Measurements from ENCODE around the gene CALR3.
A peak's percentile ranks its signal among the peaks of the same experiment; 100 is the strongest.
"Not testable (repeated sequence)": the region's sequence is repeated elsewhere in the genome, so short reads cannot be mapped to it uniquely, and the experiment has no call there.

Gene CALR3

GRCh38 chr19:16456652-16457194, 39.2 kb downstream of the CALR3 start:
- ChIA-PET CTCF (interaction anchor here (0.8 to 2.2 kb wide), 2 partner anchors 12 to 15 kb away, joined by 3 to 9 read pairs; no protein-coding TSS in a partner anchor), POLR2A (interaction anchor here (0.8 kb wide), 1 partner anchor 12 kb away, joined by 3 read pairs; no protein-coding TSS in a partner anchor)
- H3K4me3 ChIP-seq (ENCODE audit: low read depth, low read length), result peak overlapping the region; percentile 9; the same call in 1 of the 2 replicates
- TF ChIP-seq CTCF (IDR thresholded peaks at IDR 0.05; ENCODE audit: insufficient read depth, low read length, missing control alignments), result no peak
- no peak for DNase-seq (ENCODE audit: low read depth, low spot score)

- no peak overlapping the region for H3K4me3 ChIP-seq (ENCODE audit: low read depth, low read length)
- DNase-seq (ENCODE audit: low read depth, low spot score), result no peak
- CTCF ChIA-PET, result interaction anchor here (2.2 kb wide), 1 partner anchor 13 kb away, joined by 9 read pairs; no protein-coding TSS in a partner anchor
- no peak for TF ChIP-seq CTCF (IDR thresholded peaks at IDR 0.05; ENCODE audit: insufficient read depth, low read length, missing control alignments)
- POLR2A ChIA-PET, result no interaction called here
Measured at GRCh38 chr19:16455489-16455888, 40.5 kb downstream of the CALR3 start.

GRCh38 chr19:16454351-16454918, 41.5 kb downstream of the CALR3 start:
- CTCF ChIA-PET, result no interaction called here
- no peak for DNase-seq (ENCODE audit: low read depth, low spot score)
- no peak overlapping the region for H3K4me3 ChIP-seq (ENCODE audit: low read depth, low read length)
- TF ChIP-seq CTCF (IDR thresholded peaks at IDR 0.05; ENCODE audit: insufficient read depth, low read length, missing control alignments), result no peak
- POLR2A ChIA-PET, result interaction anchor here (0.6 kb wide), 1 partner anchor 130 kb away, joined by 3 read pairs; the partner anchor contains the start of gene KLF2

GRCh38 chr19:16452325-16452724, 43.6 kb downstream of the CALR3 start:
- no peak for DNase-seq (ENCODE audit: low read depth, low spot score)
- no peak for TF ChIP-seq CTCF (IDR thresholded peaks at IDR 0.05; ENCODE audit: insufficient read depth, low read length, missing control alignments)
- no peak overlapping the region for H3K4me3 ChIP-seq (ENCODE audit: low read depth, low read length)
- CTCF ChIA-PET, result interaction anchor here (1.0 to 1.3 kb wide), 2 partner anchors 10 to 19 kb away, joined by 3 to 6 read pairs; no protein-coding TSS in a partner anchor
- POLR2A ChIA-PET, result no interaction called here

GRCh38 chr19:16449330-16449961, 46.5 kb downstream of the CALR3 start:
- ChIA-PET POLR2A (no interaction called here), CTCF (interaction anchor here (1.5 kb wide), 1 partner anchor 13 kb away, joined by 3 read pairs; no protein-coding TSS in a partner anchor)
- TF ChIP-seq CTCF (IDR thresholded peaks at IDR 0.05; ENCODE audit: insufficient read depth, low read length, missing control alignments), result no peak
- no peak overlapping the region for H3K4me3 ChIP-seq (ENCODE audit: low read depth, low read length)
- DNase-seq (ENCODE audit: low read depth, low spot score), result no peak

- H3K4me3 ChIP-seq (ENCODE audit: low read depth, low read length); POLR2A ChIA-PET; DNase-seq (ENCODE audit: low read depth, low spot score): not testable (repeated sequence)
- CTCF ChIA-PET, result interaction anchor here (1.5 kb wide), 1 partner anchor 14 kb away, joined by 3 read pairs; no protein-coding TSS in a partner anchor
Measured at GRCh38 chr19:16448872-16449271, 47.1 kb downstream of the CALR3 start.

Data from AG04449 (cell line).